Lower lobe of right lung (tissue), 2 donors: ENCODE data around the gene INMT. TPM values are rescaled to one million over a fixed set of nuclear protein-coding genes. Genes with fewer than 3 reads are reported as not detected.

Source experiments
- ATAC-seq, 2 donors: fragments of 200-7000 bp; cut with Tn5 transposase; one replicate each; pipeline ENCODE4 v1.9.1; 2020 to 2022; ENCODE audit warnings: mild to moderate bottlenecking in 2 of 2, moderate library complexity in 2 of 2
- DNase-seq: peaks from one replicate; pipeline ENCODE4 v3.0.0-alpha.2; 2020
- H3K27ac ChIP-seq: fragments of 200-600 bp; one replicate; pipeline ENCODE4 v1.8.0; 2022
- H3K27me3 ChIP-seq: fragments of 200-600 bp; one replicate; pipeline ENCODE4 v1.8.0; 2022; ENCODE audit warnings: low read depth
- H3K36me3 ChIP-seq: fragments of 200-600 bp; one replicate; pipeline ENCODE4 v1.8.0; 2022; ENCODE audit warnings: mild to moderate bottlenecking
- H3K4me1 ChIP-seq: fragments of 200-600 bp; one replicate; pipeline ENCODE4 v1.8.0; 2022
- H3K4me3 ChIP-seq: fragments of 200-600 bp; one replicate; pipeline ENCODE4 v1.8.0; 2022; ENCODE audit warnings: mild to moderate bottlenecking
- H3K9me3 ChIP-seq: fragments of 200-600 bp; one replicate; pipeline ENCODE4 v1.8.0; 2022
- intact Hi-C: fragments of 100-400 bp; cut with DNase I; formaldehyde crosslinking; loops from one replicate; pipeline ENCODE4 v1.11.0; 2022
- long read RNA-seq: library from polyadenylated mRNA; unstranded; transcript quantifications from one replicate; pipeline ENCODE4 v2.0.0, GENCODE V29; 2021
- total RNA-seq: library from RNA; stranded (reverse); fragmentation: NEBNext Ultra II Directional; extraction: Animal tissue kit (Norgen Biotek cat#: 25700); gene quantifications from one replicate; pipeline ENCODE4 v1.2.1, GENCODE V29; 2021
- TF ChIP-seq, protein P1 (sequence below): fragments of 200-600 bp; IDR thresholded peaks from one replicate; pipeline ENCODE4 v1.8.0; 2022; ENCODE audit warnings: antibody characterized with exemption, mild to moderate bottlenecking
- donor health status: DM: no; HTN: yes; CAD: no; lungs with severe emphysema.

The INMT gene
- total RNA-seq, result 249 TPM
- long read RNA-seq, transcript INMT-201 (3 exons, 2,559 nt), result major isoform, 86 of 159 reads
- long read RNA-seq, partial matches to known transcripts, result 66 of 159 reads
- long read RNA-seq, other reads (novel, unspliced or antisense), result 6 of 159 reads

- Histone ChIP-seq H3K36me3 (peaks cover 8% of the 10 kb centered on the region), H3K9me3 (no peaks in the 10 kb centered on the region), H3K4me1 (peaks cover 43% of the 10 kb centered on the region), H3K27ac (peak within 1 kb of the TSS; percentile 83), H3K4me3 (peak within 1 kb of the TSS; percentile 63), H3K27me3 (no peaks in the 10 kb centered on the region)
- no peak for DNase-seq
- ATAC-seq, result peak; percentile 47 to 50
- TF ChIP-seq, protein P1, sequence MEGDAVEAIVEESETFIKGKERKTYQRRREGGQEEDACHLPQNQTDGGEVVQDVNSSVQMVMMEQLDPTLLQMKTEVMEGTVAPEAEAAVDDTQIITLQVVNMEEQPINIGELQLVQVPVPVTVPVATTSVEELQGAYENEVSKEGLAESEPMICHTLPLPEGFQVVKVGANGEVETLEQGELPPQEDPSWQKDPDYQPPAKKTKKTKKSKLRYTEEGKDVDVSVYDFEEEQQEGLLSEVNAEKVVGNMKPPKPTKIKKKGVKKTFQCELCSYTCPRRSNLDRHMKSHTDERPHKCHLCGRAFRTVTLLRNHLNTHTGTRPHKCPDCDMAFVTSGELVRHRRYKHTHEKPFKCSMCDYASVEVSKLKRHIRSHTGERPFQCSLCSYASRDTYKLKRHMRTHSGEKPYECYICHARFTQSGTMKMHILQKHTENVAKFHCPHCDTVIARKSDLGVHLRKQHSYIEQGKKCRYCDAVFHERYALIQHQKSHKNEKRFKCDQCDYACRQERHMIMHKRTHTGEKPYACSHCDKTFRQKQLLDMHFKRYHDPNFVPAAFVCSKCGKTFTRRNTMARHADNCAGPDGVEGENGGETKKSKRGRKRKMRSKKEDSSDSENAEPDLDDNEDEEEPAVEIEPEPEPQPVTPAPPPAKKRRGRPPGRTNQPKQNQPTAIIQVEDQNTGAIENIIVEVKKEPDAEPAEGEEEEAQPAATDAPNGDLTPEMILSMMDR, result no peak
- intact Hi-C loops, result no loop called here
Measured at GRCh38 chr7:30751696-30752273, at the start of gene INMT. Gene INMT (plus strand): TSS chr7:30752135. CDS start chr7:30752151, 16 bp downstream.

DNA sequence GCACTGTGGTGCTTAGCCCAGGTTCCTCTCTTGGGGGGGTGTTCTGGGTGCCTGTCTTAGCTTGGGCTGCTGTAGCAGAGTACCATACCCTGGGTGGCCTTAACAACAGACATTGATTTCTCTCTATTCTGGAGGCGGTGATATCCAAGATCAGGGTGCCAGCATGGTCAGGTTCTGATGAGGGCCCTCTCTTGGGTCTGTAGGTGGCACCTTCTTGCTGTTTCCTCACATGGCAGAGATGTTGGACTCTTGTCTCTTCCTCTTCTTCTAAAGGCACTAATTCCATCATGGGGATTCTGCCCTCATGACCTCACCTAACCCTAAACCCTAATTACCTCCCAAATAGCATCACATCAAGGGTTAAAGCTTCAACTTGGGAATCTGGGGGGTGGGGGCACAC lies 49.7 kb upstream of the INMT start:
- H3K27me3 ChIP-seq, result peaks cover 6% of the 10 kb centered on the region
- H3K4me1 ChIP-seq, result peaks cover 5% of the 10 kb centered on the region
- TF ChIP-seq, protein P1, result no peak
- no peaks in the 10 kb centered on the region for H3K36me3 ChIP-seq
- no peak for DNase-seq
- no peak for ATAC-seq
- no peak overlapping the region for H3K4me3 ChIP-seq
- H3K9me3 ChIP-seq, result no peaks in the 10 kb centered on the region
- H3K27ac ChIP-seq, result no peak overlapping the region
- intact Hi-C loops, result no loop called here

DNA sequence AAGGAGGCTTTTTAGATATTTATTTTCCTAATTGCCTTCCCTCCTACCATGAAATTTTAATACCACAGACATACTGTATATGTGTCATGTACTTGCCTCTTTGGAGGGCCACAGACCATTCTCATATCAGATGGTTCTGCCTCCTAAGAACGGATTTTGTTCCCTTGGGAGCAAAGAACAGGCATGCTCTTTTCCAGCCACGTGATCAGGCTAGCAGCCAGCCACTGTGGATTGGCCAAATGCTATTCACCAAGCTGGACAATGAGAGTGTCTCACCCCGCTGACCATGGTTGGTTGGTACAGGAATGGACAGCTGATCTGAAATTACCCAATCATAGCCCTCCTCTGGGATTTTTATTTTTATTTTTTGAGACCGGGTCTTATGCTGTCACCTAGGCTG lies 48.2 kb upstream of the INMT start:
- Histone ChIP-seq H3K27ac (no peak overlapping the region), H3K36me3 (no peaks in the 10 kb centered on the region), H3K4me3 (no peak overlapping the region), H3K9me3 (no peaks in the 10 kb centered on the region), H3K27me3 (peaks cover 6% of the 10 kb centered on the region), H3K4me1 (peaks cover 4% of the 10 kb centered on the region)
- DNase-seq (no peak), ATAC-seq (no peak)
- TF ChIP-seq, protein P1, result no peak
- intact Hi-C loops, result no loop called here

DNA sequence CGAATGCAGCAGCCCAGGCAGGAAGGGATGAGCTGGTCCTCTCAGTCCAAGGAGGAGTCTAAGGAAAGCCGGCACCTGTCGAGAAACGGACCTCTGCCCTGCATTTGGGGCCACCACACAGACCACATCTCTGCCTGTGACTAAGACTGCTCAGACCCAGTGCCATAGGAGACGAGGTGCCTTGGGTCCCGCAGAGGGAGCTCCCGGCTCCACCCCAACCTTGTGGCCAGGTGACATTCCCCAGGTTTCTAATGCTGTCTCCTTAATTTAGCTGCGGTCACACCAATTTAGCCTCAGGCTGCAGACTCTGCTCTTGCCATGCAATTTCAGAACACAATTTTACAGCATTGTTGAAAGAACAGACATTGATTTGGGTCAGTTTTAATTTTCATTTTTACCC lies 46.9 kb upstream of the INMT start:
- intact Hi-C loops, result no loop called here
- H3K9me3 ChIP-seq, result no peaks in the 10 kb centered on the region

DNA sequence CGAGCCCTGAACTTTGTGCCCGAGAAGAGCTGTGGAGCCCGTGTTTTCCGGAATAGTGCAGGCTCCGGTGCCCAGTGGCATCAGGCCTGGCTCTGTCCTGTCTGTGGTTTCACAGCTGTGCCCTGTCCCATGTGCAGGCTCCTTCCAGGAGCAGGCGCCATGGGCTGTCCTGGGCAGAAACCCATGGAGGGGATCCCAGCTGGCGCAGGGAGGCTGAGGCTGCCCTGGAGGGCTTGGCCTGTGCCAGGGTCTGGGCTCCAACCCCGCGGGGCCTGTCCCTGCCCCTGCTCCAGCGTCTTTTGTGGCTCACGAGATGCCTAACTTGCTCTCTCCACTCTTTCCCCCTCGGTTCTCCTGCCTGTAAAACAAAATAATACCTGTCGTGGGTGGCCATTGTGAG lies 46.3 kb upstream of the INMT start:
- TF ChIP-seq, protein P1, result no peak
- Histone ChIP-seq H3K36me3 (no peaks in the 10 kb centered on the region), H3K4me3 (no peak overlapping the region), H3K27me3 (no peaks in the 10 kb centered on the region), H3K4me1 (peaks cover 4% of the 10 kb centered on the region), H3K9me3 (no peaks in the 10 kb centered on the region), H3K27ac (no peak overlapping the region)
- DNase-seq (no peak), ATAC-seq (no peak)
- intact Hi-C loops, result no loop called here

More for the DNA sequence above, 46.9 kb upstream of the INMT start:
- Histone ChIP-seq H3K27ac (no peak overlapping the region), H3K4me1 (peaks cover 4% of the 10 kb centered on the region), H3K36me3 (no peaks in the 10 kb centered on the region), H3K27me3 (peaks cover 2% of the 10 kb centered on the region), H3K4me3 (no peak overlapping the region)
- ATAC-seq, result no peak
- no peak for DNase-seq
- TF ChIP-seq, protein P1, result no peak
